GM21381 (cell line): ENCODE results near the gene R3HDM2.

ENCODE experiments used
- ATAC-seq: cut with Tn5 transposase; IDR thresholded peaks from one replicate; pipeline ENCODE4 v1.9.1; 2021; ENCODE audit warnings: mild to moderate bottlenecking, moderate library complexity; ENCODE audit not compliant: unreplicated experiment

Gene R3HDM2

DNA sequence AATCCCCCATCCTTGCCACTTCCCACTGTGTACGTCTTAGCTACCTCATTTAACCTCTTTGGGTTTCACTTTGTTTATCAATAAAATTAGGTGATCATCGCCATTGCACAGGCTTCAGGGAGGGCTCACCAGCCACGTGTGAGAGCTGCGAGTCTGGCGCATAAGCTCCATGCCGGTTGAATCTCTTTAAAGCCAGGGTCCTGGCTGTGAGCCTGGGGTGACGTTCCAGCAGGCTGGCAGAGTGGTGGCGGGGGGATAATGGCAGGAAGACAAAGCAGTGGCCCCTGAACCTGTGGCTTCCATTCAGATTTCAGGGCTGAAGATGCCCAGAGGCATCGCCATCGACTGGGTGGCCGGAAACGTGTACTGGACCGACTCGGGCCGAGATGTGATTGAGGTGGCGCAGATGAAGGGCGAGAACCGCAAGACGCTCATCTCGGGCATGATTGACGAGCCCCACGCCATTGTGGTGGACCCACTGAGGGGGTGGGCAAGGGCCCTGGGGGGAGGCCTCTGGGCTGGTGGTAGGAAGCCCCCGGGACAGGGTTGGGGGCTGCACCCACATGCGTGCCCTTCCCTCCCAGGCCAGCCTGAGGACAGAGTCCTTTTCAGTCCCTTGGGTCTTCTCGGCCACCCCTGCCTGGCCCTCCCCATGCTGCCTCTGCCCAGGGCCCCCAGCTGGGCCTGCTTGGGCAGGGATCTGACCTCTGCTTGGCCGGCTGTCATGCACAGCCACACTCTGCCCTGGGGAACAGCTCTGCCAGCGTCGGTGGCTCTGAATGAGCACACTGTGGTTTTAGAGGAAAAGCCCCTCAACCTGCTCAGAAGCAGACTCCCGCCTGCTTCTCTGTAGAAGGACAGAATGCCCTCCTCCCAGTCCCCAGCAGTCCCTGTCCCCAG, 222.9 kb downstream of the R3HDM2 start:
- no peak for ATAC-seq

DNA sequence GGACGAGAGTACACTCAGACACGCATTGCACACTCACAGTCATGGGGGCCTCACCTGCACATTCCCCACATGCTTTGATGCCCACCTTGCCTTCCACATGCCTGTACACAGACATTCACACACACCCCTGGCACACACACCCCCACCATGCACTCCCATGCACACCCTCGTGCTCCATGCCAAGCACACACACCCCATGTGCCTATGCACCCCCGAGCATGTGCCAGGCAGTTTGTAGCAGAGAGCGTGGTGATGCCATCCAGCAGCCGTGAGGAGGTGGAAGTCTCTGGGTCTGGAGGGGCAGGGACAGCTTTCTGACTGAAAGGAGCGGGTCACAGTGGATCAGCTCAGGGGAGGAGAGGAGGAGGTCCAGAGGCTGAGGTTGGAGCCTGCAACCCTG, 224.9 kb downstream of the R3HDM2 start:
- no peak for ATAC-seq

DNA sequence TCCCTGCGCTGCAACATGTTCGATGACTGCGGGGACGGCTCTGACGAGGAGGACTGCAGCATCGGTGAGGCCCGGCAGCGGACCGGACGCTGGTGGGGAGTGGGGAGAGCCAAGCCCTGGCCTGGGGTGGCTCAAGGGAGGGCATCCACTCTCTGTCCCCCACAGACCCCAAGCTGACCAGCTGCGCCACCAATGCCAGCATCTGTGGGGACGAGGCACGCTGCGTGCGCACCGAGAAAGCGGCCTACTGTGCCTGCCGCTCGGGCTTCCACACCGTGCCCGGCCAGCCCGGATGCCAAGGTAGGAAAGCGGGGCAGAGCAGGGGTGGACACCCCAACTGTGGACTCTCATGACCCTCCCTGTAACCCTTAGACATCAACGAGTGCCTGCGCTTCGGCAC, 225.7 kb downstream of the R3HDM2 start:
- no peak for ATAC-seq

DNA sequence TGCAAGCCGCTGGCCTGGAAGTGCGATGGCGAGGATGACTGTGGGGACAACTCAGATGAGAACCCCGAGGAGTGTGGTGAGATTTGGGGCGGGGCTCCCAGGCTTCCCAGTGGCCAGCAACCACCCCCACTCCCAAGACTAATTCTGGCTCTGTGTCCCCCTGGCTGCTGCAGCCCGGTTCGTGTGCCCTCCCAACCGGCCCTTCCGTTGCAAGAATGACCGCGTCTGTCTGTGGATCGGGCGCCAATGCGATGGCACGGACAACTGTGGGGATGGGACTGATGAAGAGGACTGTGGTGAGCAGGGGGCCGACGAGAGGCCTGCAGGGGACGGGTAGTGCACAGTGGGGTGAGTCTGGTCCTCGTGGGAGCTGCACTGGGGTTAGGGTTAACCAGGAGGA, 226.4 kb downstream of the R3HDM2 start:
- ATAC-seq, result no peak

DNA sequence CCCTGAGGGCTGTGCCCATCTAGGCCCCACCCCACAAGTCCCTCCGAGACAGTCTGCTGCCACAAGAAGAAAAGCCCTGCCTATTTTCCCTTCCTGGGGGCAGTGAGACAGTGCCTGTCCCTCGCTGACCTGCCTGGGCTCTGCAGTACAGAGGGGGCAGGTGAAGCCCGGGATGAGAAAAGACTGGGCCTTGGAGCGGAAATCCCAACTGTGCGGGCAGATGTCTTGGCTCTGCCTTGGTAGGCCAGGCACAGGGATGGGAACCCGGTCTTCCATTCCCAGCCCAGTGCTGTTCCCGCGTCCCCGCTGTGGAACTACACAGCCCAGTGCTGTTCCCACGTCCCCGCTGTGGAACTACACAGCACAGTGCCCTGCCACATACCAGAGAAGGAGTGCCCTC, 227.1 kb downstream of the R3HDM2 start:
- no peak for ATAC-seq
